ENCODE measurements around the gene PASK. TPM values are rescaled to one million over a fixed set of nuclear protein-coding genes. Genes with fewer than 3 reads are reported as not detected.

PASK gene
- total and polyA plus RNA-seq, 2 donors (not counting 1 experiment from before 2014, with no cell fraction given), result 48.2 to 144 TPM

GRCh38 chr2:241182531-241183133, 33.4 kb upstream of the PASK start:
- Histone ChIP-seq H2AFZ (ENCODE audit: insufficient read depth, low read depth, low read length, poor library complexity, severe bottlenecking) (no peak overlapping the region), H3K27me3 (replicated peaks in 1 of 4; ENCODE audit: control extremely low read depth in 1 of 4, control insufficient read depth in 3 of 4, insufficient read depth in 4 of 4, low read length in 3 of 4) (no peaks in the 10 kb centered on the region), H3K36me3 (replicated peaks in 1 of 2; ENCODE audit: control extremely low read depth in 1 of 2, control insufficient read depth in 1 of 2, extremely low read depth in 1 of 2, insufficient read depth in 2 of 2, low read length in 1 of 2) (peaks cover 0 to 21% of the 10 kb centered on the region in 2 experiments), H4K20me1 (ENCODE audit: control insufficient read depth, insufficient read depth, low read length, poor library complexity, severe bottlenecking) (no peaks in the 10 kb centered on the region), H3K27ac (ENCODE audit: low read length in 2 of 2) (no peak overlapping the region), H3K4me3 (ENCODE audit: control extremely low read depth in 1 of 5, extremely low read depth in 1 of 5, insufficient read depth in 1 of 5, low read depth in 2 of 5, low read length in 4 of 5) (no peak overlapping the region), H3K79me2 (ENCODE audit: control insufficient read depth, insufficient read depth, low read length) (no peaks in the 10 kb centered on the region), H3K9me3 (ENCODE audit: control extremely low read depth in 1 of 3, control insufficient read depth in 2 of 3, insufficient read depth in 1 of 3, low read length in 2 of 3) (no peaks in the 10 kb centered on the region), H3K4me1 (ENCODE audit: control insufficient read depth in 2 of 2, insufficient read depth in 2 of 2, low read length in 2 of 2) (no peaks in the 10 kb centered on the region), H3K4me2 (replicated peaks; ENCODE audit: low read depth, low read length, poor library complexity, severe bottlenecking) (no peak overlapping the region), H3K9ac (ENCODE audit: low read length) (no peak overlapping the region)
- POLR2A ChIA-PET, result no interaction called here
- DNase-seq (no peak), ATAC-seq (ENCODE audit: low read depth) (no peak)
- CTCF ChIA-PET, result no interaction called here
- no peak for TF ChIP-seq CTCF (IDR thresholded peaks at IDR 0.05)
- no peak for TF ChIP-seq EZH2 (IDR thresholded peaks at IDR 0.05; ENCODE audit: borderline replicate concordance, insufficient read depth, low read depth, low read length, poor library complexity, severe bottlenecking)
- H3K9me3 Mint-ChIP-seq (ENCODE audit: insufficient read depth), result no peaks in the 10 kb centered on the region
- H3K27me3 Mint-ChIP-seq, result no peaks in the 10 kb centered on the region
- intact Hi-C loops (cut with micrococcal nuclease), result no loop called here
- H3K27ac Mint-ChIP-seq, result no peak overlapping the region
- H3K4me1 Mint-ChIP-seq, result no peaks in the 10 kb centered on the region
- no peak overlapping the region for H3K4me3 Mint-ChIP-seq
- 98% methylated on average over 28 of the region's 28 CpGs for WGBS (ENCODE audit: insufficient coverage)

GRCh38 chr2:241182126-241182525, 32.9 kb upstream of the PASK start:
- CTCF ChIA-PET, result no interaction called here
- Histone ChIP-seq H4K20me1 (ENCODE audit: control insufficient read depth, insufficient read depth, low read length, poor library complexity, severe bottlenecking) (no peaks in the 10 kb centered on the region), H2AFZ (ENCODE audit: insufficient read depth, low read depth, low read length, poor library complexity, severe bottlenecking) (no peak overlapping the region), H3K4me2 (replicated peaks; ENCODE audit: low read depth, low read length, poor library complexity, severe bottlenecking) (no peak overlapping the region), H3K4me1 (ENCODE audit: control insufficient read depth in 2 of 2, insufficient read depth in 2 of 2, low read length in 2 of 2) (no peaks in the 10 kb centered on the region), H3K79me2 (ENCODE audit: control insufficient read depth, insufficient read depth, low read length) (no peaks in the 10 kb centered on the region), H3K36me3 (replicated peaks in 1 of 2; ENCODE audit: control extremely low read depth in 1 of 2, control insufficient read depth in 1 of 2, extremely low read depth in 1 of 2, insufficient read depth in 2 of 2, low read length in 1 of 2) (peaks cover 0 to 21% of the 10 kb centered on the region in 2 experiments), H3K9me3 (ENCODE audit: control extremely low read depth in 1 of 3, control insufficient read depth in 2 of 3, insufficient read depth in 1 of 3, low read length in 2 of 3) (no peaks in the 10 kb centered on the region), H3K4me3 (ENCODE audit: control extremely low read depth in 1 of 5, extremely low read depth in 1 of 5, insufficient read depth in 1 of 5, low read depth in 2 of 5, low read length in 4 of 5) (no peak overlapping the region), H3K27ac (ENCODE audit: low read length in 2 of 2) (no peak overlapping the region), H3K9ac (ENCODE audit: low read length) (no peak overlapping the region), H3K27me3 (replicated peaks in 1 of 4; ENCODE audit: control extremely low read depth in 1 of 4, control insufficient read depth in 3 of 4, insufficient read depth in 4 of 4, low read length in 3 of 4) (no peaks in the 10 kb centered on the region)
- no peak for ATAC-seq (ENCODE audit: low read depth)
- intact Hi-C loops (cut with micrococcal nuclease), result no loop called here
- Mint-ChIP-seq H3K4me3 (no peak overlapping the region), H3K27ac (no peak overlapping the region), H3K27me3 (no peaks in the 10 kb centered on the region), H3K4me1 (no peaks in the 10 kb centered on the region), H3K9me3 (ENCODE audit: insufficient read depth) (no peaks in the 10 kb centered on the region)
- no peak for DNase-seq
- WGBS (ENCODE audit: insufficient coverage), result 86% methylated on average over 3 of the region's 3 CpGs
- POLR2A ChIA-PET, result no interaction called here
- TF ChIP-seq EZH2 (IDR thresholded peaks at IDR 0.05; ENCODE audit: borderline replicate concordance, insufficient read depth, low read depth, low read length, poor library complexity, severe bottlenecking), result no peak
- no peak for TF ChIP-seq CTCF (IDR thresholded peaks at IDR 0.05)

Measured in B cell (primary cell).